Neuron (in vitro differentiated cells): ENCODE results near the gene PKD2.
"Not testable (repeated sequence)": the region's sequence is repeated elsewhere in the genome, so short reads cannot be mapped to it uniquely, and the experiment has no call there.

Experiments
- H2AFZ ChIP-seq: one replicate; pipeline ENCODE4 v1.6.1; 2013; ENCODE audit warnings: low read depth, mild to moderate bottlenecking, inconsistent platforms, low read length, moderate library complexity
- H3K27me3 ChIP-seq: one replicate; pipeline ENCODE4 v1.6.1; 2013; ENCODE audit warnings: low read length; ENCODE audit not compliant: insufficient read depth
- H3K36me3 ChIP-seq: one replicate; pipeline ENCODE4 v1.6.1; 2013; ENCODE audit warnings: low read length; ENCODE audit not compliant: insufficient read depth
- H3K4me1 ChIP-seq: one replicate; pipeline ENCODE4 v1.6.1; 2013; ENCODE audit warnings: low read length; ENCODE audit not compliant: insufficient read depth
- H3K4me3 ChIP-seq: 2 replicates; pipeline ENCODE4 v1.5.1; 2013; ENCODE audit warnings: mild to moderate bottlenecking, low read length, moderate library complexity
- H3K9me3 ChIP-seq: one replicate; pipeline ENCODE4 v1.6.1; 2013; ENCODE audit warnings: low read length

Gene PKD2

DNA sequence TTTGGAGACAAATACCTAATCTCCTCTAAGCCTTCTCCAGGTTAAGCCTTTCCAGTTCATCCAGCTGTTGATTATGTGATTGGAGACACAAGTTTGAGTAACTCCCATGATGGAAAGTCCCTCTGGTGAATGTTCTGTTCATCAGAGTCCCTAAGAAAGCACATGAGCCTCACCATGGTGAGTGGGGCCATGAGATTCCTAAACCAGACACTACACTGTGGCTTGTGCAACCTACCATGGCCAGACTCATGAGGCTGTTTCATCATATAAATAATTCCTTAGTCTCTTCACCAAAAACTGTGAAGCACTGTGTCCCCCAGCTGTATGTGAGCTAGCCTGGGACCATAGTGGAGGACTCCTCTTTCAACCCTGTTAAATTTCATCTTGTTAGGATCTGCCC, 14.4 kb downstream of the PKD2 start:
- Histone ChIP-seq H3K9me3 (peaks cover 13% of the 10 kb centered on the region), H3K4me3 (no peak overlapping the region), H3K4me1 (no peaks in the 10 kb centered on the region), H2AFZ (no peak overlapping the region), H3K36me3 (peaks cover 56% of the 10 kb centered on the region), H3K27me3 (no peaks in the 10 kb centered on the region)

DNA sequence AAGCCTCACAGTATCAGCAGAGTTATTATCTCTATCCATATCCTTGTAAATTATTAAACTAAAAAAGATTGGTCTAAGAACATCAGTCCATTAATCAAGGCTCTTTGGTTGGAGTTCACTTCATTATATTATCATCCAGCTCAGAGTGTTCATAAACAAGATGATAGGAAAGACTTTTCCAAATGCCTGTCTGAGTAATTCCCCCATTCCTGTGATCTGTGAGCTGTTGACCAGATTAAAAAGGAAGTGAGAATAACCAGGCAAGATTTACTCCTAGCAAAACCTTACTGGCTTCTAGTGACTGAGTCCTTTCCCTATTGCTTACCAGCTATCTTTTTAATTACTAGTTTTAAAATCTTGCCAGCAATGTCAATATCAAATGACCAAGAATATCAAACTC, 14.9 kb downstream of the PKD2 start:
- no peaks in the 10 kb centered on the region for H3K4me1 ChIP-seq
- peaks cover 60% of the 10 kb centered on the region for H3K36me3 ChIP-seq
- no peaks in the 10 kb centered on the region for H3K27me3 ChIP-seq
- peaks cover 13% of the 10 kb centered on the region for H3K9me3 ChIP-seq
- no peak overlapping the region for H3K4me3 ChIP-seq
- H2AFZ ChIP-seq: no peak overlapping the region

- not testable (repeated sequence) for H3K4me3 ChIP-seq, H2AFZ ChIP-seq, H3K4me1 ChIP-seq, H3K27me3 ChIP-seq
- H3K9me3 ChIP-seq: peaks cover 13% of the 10 kb centered on the region
- peaks cover 62% of the 10 kb centered on the region for H3K36me3 ChIP-seq
Observed at GRCh38 chr4:88025868-88026661, 18.6 kb downstream of the PKD2 start.

DNA sequence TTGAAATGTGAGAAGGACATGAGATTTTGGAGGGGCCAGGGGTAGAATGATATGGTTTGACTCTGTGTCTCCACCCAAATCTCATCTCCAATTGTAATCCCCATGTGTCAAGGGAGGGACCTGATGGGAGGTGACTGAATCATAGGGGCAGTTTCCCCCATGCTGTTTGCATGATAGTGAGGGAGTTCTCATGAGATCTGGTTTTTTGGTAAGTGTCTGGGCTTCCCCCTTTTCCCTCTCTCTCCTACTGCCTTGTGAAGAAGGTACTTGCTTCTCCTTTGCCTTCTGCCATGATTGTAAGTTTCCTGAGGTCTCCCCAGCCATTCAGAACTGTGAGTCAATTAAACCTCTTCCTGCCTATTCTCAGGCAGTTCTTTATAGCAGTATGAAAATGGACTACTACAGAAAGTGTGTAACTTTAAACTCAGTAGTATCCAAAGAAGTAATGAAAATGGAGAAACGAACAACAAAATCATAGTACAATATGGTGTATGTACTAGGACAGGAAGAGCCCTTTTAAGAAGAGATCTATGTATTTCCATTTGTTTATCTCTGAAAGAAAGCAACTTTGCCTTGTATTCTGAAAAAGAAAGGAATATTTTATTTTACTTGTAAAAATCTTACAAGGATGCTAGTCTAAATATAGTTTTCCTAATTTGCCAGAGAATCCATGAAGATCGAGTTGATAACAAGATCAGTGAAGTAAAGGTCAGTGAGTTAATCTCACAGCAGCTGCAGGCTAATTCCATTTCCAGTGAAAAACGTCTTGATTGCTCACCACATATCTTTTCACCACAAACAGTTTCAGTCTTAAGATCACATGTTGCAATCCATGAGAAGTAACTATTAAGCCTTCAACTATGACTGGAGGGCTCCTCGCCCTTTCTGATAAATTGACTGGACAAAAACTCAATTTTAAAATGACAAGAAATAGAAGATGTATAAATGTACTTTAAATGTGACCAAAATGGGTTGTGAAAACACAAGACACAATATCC, 20.5 kb downstream of the PKD2 start:
- H3K27me3 ChIP-seq: no peaks in the 10 kb centered on the region
- H2AFZ ChIP-seq: no peak overlapping the region
- peaks cover 13% of the 10 kb centered on the region for H3K9me3 ChIP-seq
- no peak overlapping the region for H3K4me3 ChIP-seq
- no peaks in the 10 kb centered on the region for H3K4me1 ChIP-seq
- peaks cover 54% of the 10 kb centered on the region for H3K36me3 ChIP-seq

DNA sequence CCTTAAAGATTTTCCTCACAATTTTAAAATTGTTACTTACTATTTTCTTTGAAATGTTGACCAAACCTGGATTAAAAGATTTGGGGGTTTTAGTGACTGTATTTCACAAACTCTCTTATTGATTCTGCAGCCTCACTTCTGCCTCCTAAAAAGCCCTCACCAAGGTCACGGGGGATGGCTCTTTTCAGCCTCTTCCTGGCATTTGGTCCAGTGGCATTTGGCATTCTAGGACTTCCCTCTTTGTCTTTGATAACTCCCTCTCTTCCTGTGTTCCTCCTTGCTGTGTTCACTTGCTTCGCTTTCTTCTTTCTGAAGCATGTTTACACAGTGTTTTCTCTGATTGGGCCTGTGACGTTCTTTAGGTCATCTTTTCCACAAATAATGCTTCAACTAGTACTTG, 21.5 kb downstream of the PKD2 start:
- Histone ChIP-seq H3K4me3 (no peak overlapping the region), H2AFZ (no peak overlapping the region), H3K36me3 (peaks cover 46% of the 10 kb centered on the region), H3K4me1 (no peaks in the 10 kb centered on the region), H3K27me3 (no peaks in the 10 kb centered on the region), H3K9me3 (peaks cover 13% of the 10 kb centered on the region)

GRCh38 chr4:88029556-88029955, 22.1 kb downstream of the PKD2 start:
- peaks cover 45% of the 10 kb centered on the region for H3K36me3 ChIP-seq
- no peak overlapping the region for H3K4me3 ChIP-seq
- H3K27me3 ChIP-seq: no peaks in the 10 kb centered on the region
- peaks cover 13% of the 10 kb centered on the region for H3K9me3 ChIP-seq
- no peak overlapping the region for H2AFZ ChIP-seq
- H3K4me1 ChIP-seq: no peaks in the 10 kb centered on the region

GRCh38 chr4:88030565-88031310, 23.3 kb downstream of the PKD2 start:
- H3K4me3 ChIP-seq: no peak overlapping the region
- peaks cover 52% of the 10 kb centered on the region for H3K36me3 ChIP-seq
- no peak overlapping the region for H2AFZ ChIP-seq
- peaks cover 7% of the 10 kb centered on the region for H3K9me3 ChIP-seq
- H3K4me1 ChIP-seq: no peaks in the 10 kb centered on the region
- H3K27me3 ChIP-seq: no peaks in the 10 kb centered on the region

DNA sequence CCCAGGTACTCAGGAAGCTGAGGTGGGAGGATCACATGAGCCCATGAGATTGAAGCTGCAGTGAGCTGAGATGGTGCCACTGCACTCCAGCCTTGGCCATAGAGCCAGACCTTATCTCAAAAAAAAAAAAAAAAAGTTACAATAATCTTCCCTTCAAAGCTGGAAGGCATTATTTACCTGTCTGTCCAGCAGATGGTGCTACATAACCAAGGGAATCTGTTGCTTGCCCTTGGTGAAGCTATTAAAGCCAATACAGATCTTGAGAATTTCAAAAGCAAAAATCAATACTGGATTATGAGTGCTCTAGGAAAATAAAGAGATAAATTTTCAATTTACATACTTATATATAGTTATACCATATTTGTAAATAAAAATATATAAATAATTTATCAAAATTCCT, 25.9 kb downstream of the PKD2 start:
- Histone ChIP-seq H3K4me3 (no peak overlapping the region), H3K4me1 (no peaks in the 10 kb centered on the region), H2AFZ (no peak overlapping the region), H3K9me3 (no peaks in the 10 kb centered on the region), H3K36me3 (peaks cover 64% of the 10 kb centered on the region), H3K27me3 (no peaks in the 10 kb centered on the region)

DNA sequence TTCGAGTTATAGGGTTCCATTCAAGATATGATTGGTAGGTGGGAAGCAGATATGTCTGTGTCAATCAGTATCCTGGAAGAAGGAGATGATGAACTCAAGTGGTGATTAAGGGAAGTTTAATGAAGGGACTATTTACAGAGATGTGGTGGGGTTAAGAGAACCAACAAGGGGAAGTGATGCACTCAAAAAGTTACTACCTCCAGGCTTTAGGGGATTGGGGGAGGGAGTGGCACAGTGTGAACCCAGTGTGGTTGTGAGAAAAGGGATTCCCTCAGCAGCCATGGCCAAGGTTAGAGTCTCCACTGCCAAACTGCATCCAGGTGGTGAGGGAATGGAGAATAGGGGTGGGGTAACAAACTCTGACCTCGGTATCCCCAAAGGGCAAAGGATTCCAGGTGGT, 27.9 kb downstream of the PKD2 start:
- H3K4me3 ChIP-seq: no peak overlapping the region
- H3K9me3 ChIP-seq: no peaks in the 10 kb centered on the region
- H3K27me3 ChIP-seq: no peaks in the 10 kb centered on the region
- H2AFZ ChIP-seq: no peak overlapping the region
- H3K4me1 ChIP-seq: no peaks in the 10 kb centered on the region
- H3K36me3 ChIP-seq: peaks cover 72% of the 10 kb centered on the region

DNA sequence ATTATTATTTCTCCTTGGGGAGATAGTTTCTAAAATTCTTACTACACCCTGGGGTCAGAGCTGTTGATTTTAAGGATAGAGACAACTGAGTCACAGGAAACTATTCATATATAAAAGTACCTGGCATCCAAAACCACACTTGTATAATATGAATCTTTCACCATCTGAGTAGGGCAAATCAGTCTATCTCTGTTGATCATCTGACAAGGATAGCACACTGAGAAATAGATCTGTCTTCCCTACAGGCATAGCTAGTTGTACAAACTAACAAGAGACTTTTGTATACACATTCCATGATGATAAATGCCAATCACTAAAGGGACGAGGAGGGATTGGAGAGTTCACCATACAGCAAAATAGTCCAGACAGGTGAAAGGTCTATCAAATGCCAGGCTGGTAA, 30.0 kb downstream of the PKD2 start:
- Histone ChIP-seq H2AFZ (no peak overlapping the region), H3K27me3 (no peaks in the 10 kb centered on the region), H3K9me3 (no peaks in the 10 kb centered on the region), H3K36me3 (peaks cover 82% of the 10 kb centered on the region), H3K4me1 (no peaks in the 10 kb centered on the region), H3K4me3 (no peak overlapping the region)

GRCh38 chr4:88037936-88038335, 30.5 kb downstream of the PKD2 start:
- H3K36me3 ChIP-seq: peaks cover 83% of the 10 kb centered on the region
- no peak overlapping the region for H3K4me3 ChIP-seq
- H3K9me3 ChIP-seq: no peaks in the 10 kb centered on the region
- H2AFZ ChIP-seq: no peak overlapping the region
- no peaks in the 10 kb centered on the region for H3K27me3 ChIP-seq
- H3K4me1 ChIP-seq: no peaks in the 10 kb centered on the region

DNA sequence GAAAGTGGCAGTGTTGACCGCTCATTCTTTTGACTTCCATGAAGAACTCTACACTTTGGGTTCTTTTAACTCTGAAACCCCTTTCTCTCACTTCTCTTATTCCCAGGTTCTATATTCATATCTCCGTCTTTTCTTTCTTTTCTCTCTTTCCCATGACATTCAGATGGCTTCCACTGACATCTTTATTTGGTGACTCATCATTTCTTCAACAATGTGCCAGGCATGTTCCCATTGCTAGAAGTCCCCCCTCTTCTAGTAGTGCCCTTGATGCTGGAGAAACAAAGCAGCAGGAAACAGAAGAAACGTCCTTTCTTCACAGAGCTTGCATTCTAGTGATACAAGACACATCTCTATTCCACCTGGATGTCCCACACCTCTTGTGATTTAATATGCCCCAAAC, 33.3 kb downstream of the PKD2 start:
- H3K4me1 ChIP-seq: no peaks in the 10 kb centered on the region
- H3K9me3 ChIP-seq: no peaks in the 10 kb centered on the region
- no peaks in the 10 kb centered on the region for H3K27me3 ChIP-seq
- peaks cover 94% of the 10 kb centered on the region for H3K36me3 ChIP-seq
- H2AFZ ChIP-seq: no peak overlapping the region
- H3K4me3 ChIP-seq: no peak overlapping the region

DNA sequence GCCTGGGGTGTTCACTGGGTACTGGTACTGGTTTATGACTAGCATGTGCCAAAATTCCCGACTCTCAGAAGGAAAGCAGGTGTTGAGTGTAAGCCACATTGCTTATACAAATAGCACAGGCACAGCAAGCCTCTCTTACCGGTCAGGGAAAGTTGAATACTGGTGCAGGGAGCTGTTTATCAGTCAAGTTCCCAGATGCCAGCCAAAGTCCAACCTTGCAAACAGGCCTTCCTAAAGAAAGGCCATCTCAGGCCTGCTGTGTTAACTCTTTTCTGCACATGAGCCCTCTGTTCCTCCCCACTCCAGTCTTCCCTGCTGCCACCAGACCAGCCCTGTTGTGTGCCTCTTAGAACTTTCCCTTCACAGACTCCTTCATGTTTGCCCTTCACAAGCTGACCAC, 34.2 kb downstream of the PKD2 start:
- Histone ChIP-seq H3K9me3 (no peaks in the 10 kb centered on the region), H2AFZ (no peak overlapping the region)

More for the DNA sequence above, 34.2 kb downstream of the PKD2 start:
- Histone ChIP-seq H3K4me3 (no peak overlapping the region), H3K27me3 (no peaks in the 10 kb centered on the region), H3K4me1 (no peaks in the 10 kb centered on the region), H3K36me3 (peaks cover 94% of the 10 kb centered on the region)
